Urinary bladder (tissue), 4 donors: Measurements from ENCODE around the gene MXRA8. TPM values are rescaled to one million over a fixed set of nuclear protein-coding genes. Genes with fewer than 3 reads are reported as not detected.

Source experiments
- DNase-seq: peaks from one replicate; pipeline ENCODE4 v3.0.0-alpha.2; 2015; ENCODE audit errors: extremely low spot score
- H3K27ac ChIP-seq: one replicate; pipeline ENCODE4 v1.5.1; 2013; ENCODE audit warnings: low read depth, mild to moderate bottlenecking, moderate library complexity
- H3K36me3 ChIP-seq: one replicate; pipeline ENCODE4 v1.6.1; 2013; ENCODE audit warnings: mild to moderate bottlenecking, moderate library complexity; ENCODE audit not compliant: insufficient read depth
- H3K4me1 ChIP-seq: one replicate; pipeline ENCODE4 v1.6.1; 2013; ENCODE audit warnings: mild to moderate bottlenecking, moderate library complexity; ENCODE audit not compliant: insufficient read depth
- H3K4me3 ChIP-seq: one replicate; pipeline ENCODE4 v1.5.1; 2013; ENCODE audit warnings: low read depth, low read length
- WGBS: extraction: QIAGEN DNeasy Blood & Tissue Kit; methylation state at CpG from one replicate; pipeline ENCODE4 v1.1.7; 2013; 5-methylcytosine and 5-hydroxymethylcytosine counted together
- polyA plus RNA-seq: library from polyadenylated mRNA; stranded (reverse); fragments of 200-250 nt; gene quantifications from one replicate; pipeline ENCODE4 v1.2.3, GENCODE V29; 2013
- total RNA-seq: library from RNA; depleted of rRNA; stranded (reverse); fragments of >200 nt; gene quantifications from one replicate; pipeline ENCODE4 v1.2.3, GENCODE V29; 2014
- donor health status: healthy with polysubstance abuse.
- donor health status: healthy.

Gene MXRA8
- total and polyA plus RNA-seq, 2 donors: 62.7 to 159 TPM

- 95% methylated on average over 5 of the region's 5 CpGs for WGBS
- no peaks in the 10 kb centered on the region for H3K36me3 ChIP-seq
- no peak for DNase-seq
Observed at GRCh38 chr1:1367315-1367714, 9.0 kb upstream of the MXRA8 start.

GRCh38 chr1:1366699-1367066, 8.3 kb upstream of the MXRA8 start:
- Histone ChIP-seq H3K27ac (no peak overlapping the region), H3K4me1 (no peaks in the 10 kb centered on the region), H3K36me3 (no peaks in the 10 kb centered on the region), H3K4me3 (no peak overlapping the region)
- DNase-seq: no peak
- WGBS: 97% methylated on average over 3 of the region's 3 CpGs

More at GRCh38 chr1:1367315-1367714, 9.0 kb upstream of the MXRA8 start:
- Histone ChIP-seq H3K4me3 (no peak overlapping the region), H3K4me1 (no peaks in the 10 kb centered on the region), H3K27ac (no peak overlapping the region)

DNA sequence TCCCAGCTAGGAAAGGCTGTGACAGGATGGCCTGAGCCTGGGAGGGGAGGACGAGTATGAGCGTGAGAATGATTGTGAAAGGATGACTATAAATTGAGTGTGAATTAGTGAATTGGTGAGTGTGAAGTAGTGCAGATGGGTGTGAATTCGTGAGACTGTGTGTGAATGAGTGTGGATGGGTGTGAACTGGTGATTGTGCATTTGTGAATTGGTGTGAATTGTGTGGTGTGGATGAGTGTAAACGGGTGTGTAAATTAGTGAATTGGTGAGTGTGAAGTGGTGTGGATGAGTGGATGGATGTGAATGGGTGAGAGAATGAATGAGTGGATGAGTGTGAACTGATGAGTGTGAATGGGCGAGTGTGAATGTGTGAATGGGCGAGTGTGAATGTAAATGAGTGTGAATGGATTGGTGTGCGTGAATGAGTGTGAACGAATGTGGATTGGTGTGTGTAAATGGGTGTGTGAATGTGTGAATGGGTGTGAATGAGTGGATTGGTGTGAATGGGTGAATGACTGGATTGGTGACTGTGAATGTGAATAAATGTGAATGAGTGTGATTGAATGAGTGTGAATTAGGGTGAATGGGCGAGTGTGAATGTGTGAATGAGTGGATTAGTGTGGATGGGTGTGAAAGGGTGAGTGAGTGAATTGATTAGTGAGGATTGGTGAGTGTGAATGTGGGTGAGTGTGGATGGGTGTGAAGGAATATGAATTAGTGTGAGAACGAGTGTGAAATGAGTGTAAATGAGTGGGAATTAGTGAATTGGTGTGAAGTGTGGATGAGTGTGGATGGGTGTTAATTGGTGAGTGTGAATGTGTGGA, 7.7 kb upstream of the MXRA8 start:
- no peak overlapping the region for H3K27ac ChIP-seq
- no peak overlapping the region for H3K4me3 ChIP-seq
- 83% methylated on average over 10 of the region's 10 CpGs for WGBS
- no peaks in the 10 kb centered on the region for H3K36me3 ChIP-seq
- no peaks in the 10 kb centered on the region for H3K4me1 ChIP-seq
- DNase-seq: no peak

DNA sequence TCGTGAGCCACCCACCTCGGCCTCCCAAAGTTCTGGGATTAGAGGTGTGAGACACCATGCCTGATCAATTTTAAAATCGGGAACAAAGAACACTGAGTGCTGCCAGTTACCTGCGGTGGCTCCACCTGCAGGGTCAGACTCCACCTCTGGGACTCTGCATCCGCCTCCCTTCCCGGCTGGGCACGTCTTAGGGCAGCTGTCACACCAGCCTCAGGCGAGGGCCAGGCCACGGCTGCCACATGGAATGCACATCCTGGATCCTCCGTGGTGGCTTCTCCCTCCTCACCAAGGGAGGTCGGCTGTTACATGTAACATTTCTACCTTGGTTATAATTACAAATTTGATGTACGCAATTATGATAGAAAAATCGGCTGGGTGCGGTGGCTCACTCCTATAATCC, 5.9 kb upstream of the MXRA8 start:
- H3K4me3 ChIP-seq: no peak overlapping the region
- H3K36me3 ChIP-seq: no peaks in the 10 kb centered on the region
- no peak overlapping the region for H3K27ac ChIP-seq
- DNase-seq: no peak
- 79% methylated on average over 14 of the region's 14 CpGs for WGBS
- no peaks in the 10 kb centered on the region for H3K4me1 ChIP-seq

GRCh38 chr1:1361982-1362423, 3.6 kb upstream of the MXRA8 start:
- Histone ChIP-seq H3K4me1 (no peaks in the 10 kb centered on the region), H3K4me3 (no peak overlapping the region), H3K36me3 (no peaks in the 10 kb centered on the region), H3K27ac (peak overlapping the region; percentile 28)
- 13% methylated on average over 13 of the region's 13 CpGs for WGBS
- no peak for DNase-seq

- peak overlapping the region; percentile 28 for H3K27ac ChIP-seq
- no peaks in the 10 kb centered on the region for H3K36me3 ChIP-seq
- no peak for DNase-seq
- no peak overlapping the region for H3K4me3 ChIP-seq
- WGBS: 74% methylated on average over 35 of the region's 35 CpGs
- no peaks in the 10 kb centered on the region for H3K4me1 ChIP-seq
Observed at GRCh38 chr1:1361233-1361981, 3.1 kb upstream of the MXRA8 start.

DNA sequence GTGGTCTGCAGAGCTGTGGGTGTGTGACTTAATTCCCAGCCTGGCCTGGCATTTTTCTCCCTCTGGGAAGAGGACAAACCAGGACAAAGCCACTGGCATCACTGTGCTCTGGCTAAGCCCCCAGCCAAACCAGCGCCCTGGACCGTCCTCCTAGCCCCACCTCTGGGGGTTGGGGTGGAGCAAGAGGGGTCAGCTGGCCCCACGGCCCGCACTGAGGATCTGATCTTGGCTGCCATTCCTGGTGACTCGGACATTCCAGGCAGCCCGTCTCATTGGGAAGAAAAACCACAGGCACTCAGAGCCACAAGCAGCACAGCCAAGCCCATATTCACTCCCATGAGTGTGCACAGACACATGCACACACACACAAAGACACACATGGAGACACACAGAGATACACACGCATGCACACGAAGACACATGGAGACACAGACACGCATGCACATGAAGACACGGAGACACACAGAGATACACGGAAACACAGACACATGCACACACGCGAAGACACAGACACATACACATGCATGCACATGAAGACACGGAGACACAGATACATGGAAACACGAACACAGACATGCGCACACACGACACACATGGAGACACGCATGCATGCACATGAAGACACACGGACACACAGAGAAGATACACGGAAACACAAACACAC, 2.3 kb upstream of the MXRA8 start:
- no peaks in the 10 kb centered on the region for H3K36me3 ChIP-seq
- DNase-seq: no peak
- H3K27ac ChIP-seq: no peak overlapping the region
- 60% methylated on average over 20 of the region's 20 CpGs for WGBS
- H3K4me1 ChIP-seq: no peaks in the 10 kb centered on the region
- H3K4me3 ChIP-seq: no peak overlapping the region

- 50% methylated on average over 28 of the region's 28 CpGs for WGBS
- Histone ChIP-seq H3K4me1 (peaks cover 2% of the 10 kb centered on the region), H3K27ac (peak overlapping the region; percentile 87), H3K36me3 (no peaks in the 10 kb centered on the region), H3K4me3 (no peak overlapping the region)
- no peak for DNase-seq
Observed at GRCh38 chr1:1359664-1360468, 1.5 kb upstream of the MXRA8 start.

- H3K4me1 ChIP-seq: peaks cover 2% of the 10 kb centered on the region
Observed at GRCh38 chr1:1359308-1359663, 931 bp upstream of the MXRA8 start.

DNA sequence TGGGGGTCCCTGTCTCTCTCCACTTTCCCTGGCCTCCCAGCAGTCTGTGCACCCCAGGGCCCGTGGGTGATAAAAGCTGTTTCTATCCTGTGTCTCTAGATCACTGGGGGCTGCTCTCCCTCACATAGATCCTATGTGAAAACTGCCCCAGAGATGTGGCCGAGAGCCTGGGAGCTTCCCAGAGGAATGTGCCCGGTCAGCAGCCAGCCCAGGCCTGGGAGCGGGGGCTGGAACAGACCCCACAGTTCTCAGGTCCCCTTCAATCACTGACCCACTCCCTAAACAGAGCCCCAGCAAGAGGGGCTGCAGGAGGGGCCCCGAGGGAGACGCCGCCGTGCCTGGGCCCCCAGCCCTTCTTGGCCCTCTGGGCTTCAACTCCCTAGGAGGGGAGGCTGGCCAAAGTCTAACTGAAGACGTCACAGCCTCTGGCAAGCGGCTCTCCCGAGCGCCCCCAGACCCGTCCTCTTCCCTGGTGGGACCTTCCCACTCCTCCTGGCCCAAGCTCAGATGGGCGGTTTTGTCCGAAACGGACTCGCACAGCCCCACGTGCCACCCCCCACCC, 403 bp downstream of the MXRA8 start:
- Histone ChIP-seq H3K4me3 (peak overlapping the region; percentile 67), H3K27ac (peak overlapping the region; percentile 88), H3K4me1 (peaks cover 2% of the 10 kb centered on the region), H3K36me3 (no peaks in the 10 kb centered on the region)
- WGBS: 9% methylated on average over 18 of the region's 18 CpGs
- DNase-seq: no peak

More at GRCh38 chr1:1359308-1359663, 931 bp upstream of the MXRA8 start:
- Histone ChIP-seq H3K36me3 (no peaks in the 10 kb centered on the region), H3K4me3 (peak overlapping the region; percentile 0), H3K27ac (peak overlapping the region; percentile 88)
- DNase-seq: no peak
- WGBS: 53% methylated on average over 6 of the region's 6 CpGs

DNA sequence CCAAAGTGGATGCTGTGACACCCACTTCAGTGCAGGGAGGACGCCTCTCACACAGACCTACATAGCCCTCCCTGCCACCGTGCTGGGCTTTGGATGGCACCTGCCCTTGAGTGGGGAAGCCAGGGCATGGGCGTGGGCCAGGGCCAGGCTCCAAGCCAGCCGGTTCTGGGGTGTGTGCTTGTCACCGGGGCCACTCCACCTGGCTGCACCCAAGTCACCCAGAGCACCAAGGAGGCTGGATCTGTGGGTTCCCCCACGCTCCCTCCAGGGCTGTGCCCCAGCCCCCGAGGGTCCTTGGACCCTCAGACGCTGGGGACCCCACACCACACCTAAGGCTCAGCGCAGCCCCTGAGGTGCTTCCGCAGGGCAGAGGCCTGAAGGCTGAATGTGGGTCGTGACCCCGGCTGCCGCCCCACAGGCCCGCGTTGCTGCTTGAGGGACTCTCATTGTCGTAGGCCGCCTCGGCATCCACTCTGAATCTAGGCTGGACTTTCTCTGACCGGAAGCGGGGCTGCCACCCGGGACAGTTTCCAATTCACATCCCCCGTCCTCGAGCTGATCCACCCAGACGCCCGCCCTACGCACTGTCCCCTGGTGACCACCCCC, 1.5 kb downstream of the MXRA8 start:
- H3K27ac ChIP-seq: peak overlapping the region; percentile 42
- H3K36me3 ChIP-seq: no peaks in the 10 kb centered on the region
- H3K4me1 ChIP-seq: peaks cover 2% of the 10 kb centered on the region
- H3K4me3 ChIP-seq: peak overlapping the region; percentile 67
- no peak for DNase-seq
- 23% methylated on average over 26 of the region's 26 CpGs for WGBS

GRCh38 chr1:1356166-1356795, 2.1 kb downstream of the MXRA8 start:
- H3K36me3 ChIP-seq: no peaks in the 10 kb centered on the region
- peaks cover 2% of the 10 kb centered on the region for H3K4me1 ChIP-seq
- H3K4me3 ChIP-seq: peak overlapping the region; percentile 67
- 33% methylated on average over 8 of the region's 8 CpGs for WGBS
- H3K27ac ChIP-seq: no peak overlapping the region
- no peak for DNase-seq
